ENCODE results near the gene CRYGN. TPM values are rescaled to one million over a fixed set of nuclear protein-coding genes. Genes with fewer than 3 reads are reported as not detected.

The CRYGN gene
- total RNA-seq, 1 donor from 2014 or later, result not detected

DNA sequence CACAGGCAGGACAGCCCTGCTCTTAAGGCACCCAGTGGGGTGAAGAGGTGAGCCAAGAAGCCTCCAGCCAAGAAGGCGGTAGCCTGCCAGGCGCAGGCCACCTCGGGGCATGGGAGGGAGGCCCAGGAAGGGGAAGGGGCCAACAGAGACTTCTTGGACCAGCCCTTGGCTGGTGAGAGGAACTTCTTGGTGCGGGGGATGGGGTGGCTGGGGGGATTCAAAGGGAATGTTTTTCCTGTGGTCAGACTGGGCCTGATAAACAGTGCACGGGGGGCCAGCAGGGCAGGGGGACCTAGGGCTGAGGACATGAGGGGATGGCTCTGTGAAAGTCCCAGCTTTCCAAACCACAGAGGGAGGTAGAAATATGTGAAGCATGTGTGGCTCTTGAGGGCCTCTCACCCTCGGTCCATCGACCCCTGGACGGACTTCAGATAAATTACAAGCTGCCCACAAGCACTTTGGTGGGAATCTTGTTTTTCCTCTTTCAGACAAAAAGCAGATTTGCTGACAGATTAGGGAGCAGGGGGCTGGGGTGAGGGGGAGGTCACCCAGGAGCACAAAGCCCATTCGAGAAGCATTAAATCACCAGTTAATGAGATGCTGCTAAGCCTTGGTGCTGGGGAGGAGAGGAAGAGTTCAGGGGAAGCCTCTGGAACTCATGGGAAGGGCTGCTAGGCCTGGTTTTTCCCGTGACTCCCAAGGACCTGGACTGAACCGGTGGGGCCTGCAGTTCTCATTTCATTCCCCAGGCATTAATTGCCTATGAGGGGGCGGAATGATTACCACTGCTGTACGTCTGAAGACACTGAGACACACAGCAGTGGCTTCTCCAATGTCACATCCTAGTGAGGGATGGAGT is 11.3 kb downstream of the CRYGN start:
- DNase-seq (ENCODE audit: extremely low read depth, low read depth, low spot score), result no peak

DNA sequence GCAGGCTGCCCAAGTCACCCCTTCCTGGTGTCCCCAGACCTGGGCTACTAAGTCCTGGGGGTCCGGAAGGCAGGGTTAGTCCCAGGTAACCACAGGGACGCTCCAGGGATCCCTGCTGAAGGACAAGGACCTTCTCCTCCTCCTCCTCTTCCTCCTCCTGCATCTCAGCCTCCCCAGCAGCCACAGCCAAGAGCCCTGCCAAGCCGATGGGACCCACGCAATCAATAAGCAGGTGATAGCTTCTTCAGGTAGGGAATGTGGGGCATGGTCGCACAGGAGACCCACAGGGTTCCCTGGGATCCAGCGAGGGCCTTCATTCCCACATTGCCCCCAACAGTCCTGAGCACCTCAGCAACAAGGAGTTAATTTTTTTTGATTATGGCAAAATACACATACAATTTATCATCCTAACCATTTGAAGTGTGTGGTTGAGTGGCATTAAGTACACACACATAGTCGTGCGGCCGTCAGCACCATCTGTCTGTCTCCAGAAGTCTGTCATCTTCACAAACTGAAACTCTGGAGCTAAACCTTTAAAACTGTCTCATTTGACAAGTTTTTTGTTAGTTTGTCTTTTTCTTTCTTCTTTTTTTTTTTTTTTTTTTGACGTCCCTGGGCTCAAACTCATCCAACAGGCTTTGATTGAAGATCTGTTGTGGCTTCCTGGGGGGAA is 12.1 kb downstream of the CRYGN start:
- no peak for DNase-seq (ENCODE audit: extremely low read depth, low read depth, low spot score)

DNA sequence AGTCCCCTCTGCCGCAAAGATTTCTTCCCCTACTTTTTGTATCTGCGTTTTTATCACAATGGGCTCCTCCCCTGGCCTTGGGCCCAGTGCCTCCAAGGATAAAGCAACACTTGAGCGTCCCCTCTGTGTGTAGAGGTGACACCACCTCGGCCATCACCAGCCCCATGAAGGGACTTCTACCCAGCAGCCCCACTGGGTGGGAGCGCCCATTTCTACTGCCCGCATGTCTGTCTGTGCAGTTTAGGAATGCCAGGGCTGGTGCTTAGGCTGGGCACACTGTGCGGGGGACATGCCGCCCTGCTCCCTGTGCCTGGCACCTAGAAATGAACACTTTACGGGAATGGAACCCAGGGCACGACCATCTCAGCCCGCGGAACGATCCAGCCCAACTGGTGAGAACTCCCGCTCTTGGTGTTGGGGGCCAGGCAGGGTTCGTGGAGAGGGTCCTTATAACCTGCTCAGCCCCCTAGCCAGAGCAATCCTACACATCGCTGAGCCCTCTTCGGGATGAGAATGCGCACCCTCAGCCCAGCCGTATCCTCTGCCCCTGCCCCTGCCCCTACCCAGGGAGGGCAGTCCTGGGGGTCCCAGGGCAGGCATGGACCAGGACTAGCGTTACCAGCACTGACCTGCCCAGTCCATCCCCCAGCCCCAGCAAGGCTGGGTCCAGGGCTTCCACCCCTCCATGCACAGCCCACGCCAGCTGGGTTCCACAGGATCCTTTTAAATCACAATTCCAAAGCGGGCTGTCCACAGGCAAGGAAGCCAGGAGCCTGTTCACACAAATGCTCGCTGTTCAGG is 12.8 kb downstream of the CRYGN start:
- DNase-seq (ENCODE audit: extremely low read depth, low read depth, low spot score), result no peak

- peak; percentile 18 for DNase-seq (ENCODE audit: extremely low read depth, low read depth, low spot score)
Measured at GRCh38 chr7:151426441-151426903, 13.5 kb downstream of the CRYGN start.

GRCh38 chr7:151425670-151426440 is 14.1 kb downstream of the CRYGN start:
- no peak for DNase-seq (ENCODE audit: extremely low read depth, low read depth, low spot score)

DNA sequence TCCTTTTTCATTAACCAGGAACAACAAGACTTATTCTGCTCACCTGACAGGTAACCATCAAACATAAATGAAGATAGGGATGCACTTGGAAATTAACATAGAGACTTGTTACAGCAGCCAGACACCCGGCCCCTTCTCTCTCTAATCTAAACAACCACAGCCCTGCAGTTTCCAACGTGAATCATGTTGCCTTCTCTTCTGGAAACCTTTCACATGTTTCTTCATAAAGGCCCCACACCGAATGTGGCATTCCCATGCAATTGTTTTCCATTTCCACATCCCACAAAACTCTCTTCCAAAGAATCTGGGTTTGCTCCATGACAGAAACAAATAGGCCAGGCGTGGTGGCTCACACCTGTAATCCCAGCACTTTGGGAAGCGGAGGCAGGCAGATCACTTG is 15.1 kb downstream of the CRYGN start:
- DNase-seq (ENCODE audit: extremely low read depth, low read depth, low spot score), result no peak

GRCh38 chr7:151423936-151424335 is 16.0 kb downstream of the CRYGN start:
- no peak for DNase-seq (ENCODE audit: extremely low read depth, low read depth, low spot score)

- no peak for DNase-seq (ENCODE audit: extremely low read depth, low read depth, low spot score)
Measured at GRCh38 chr7:151423226-151423625, 16.7 kb downstream of the CRYGN start.

DNA sequence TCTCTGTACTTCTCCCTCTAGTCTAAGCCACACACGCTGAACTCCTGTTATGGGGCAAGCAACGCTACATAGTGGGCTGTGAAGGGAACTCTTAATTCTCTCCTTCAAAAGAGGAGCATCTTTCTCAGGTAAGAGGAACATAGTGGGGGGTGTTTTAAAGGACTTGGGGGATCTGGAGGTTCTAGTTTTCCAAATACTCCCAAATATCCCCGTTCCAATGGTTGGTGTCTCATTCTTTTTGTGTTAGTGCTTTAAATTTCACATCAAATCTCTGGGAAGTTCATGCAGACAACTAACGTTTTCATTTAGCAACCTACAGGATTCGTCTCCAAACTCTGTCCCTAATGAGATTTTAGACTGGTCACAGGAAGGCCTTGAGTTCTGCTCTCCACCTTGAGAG is 17.7 kb downstream of the CRYGN start:
- DNase-seq (ENCODE audit: extremely low read depth, low read depth, low spot score), result no peak

GRCh38 chr7:151420144-151420543 is 19.8 kb downstream of the CRYGN start:
- no peak for DNase-seq (ENCODE audit: extremely low read depth, low read depth, low spot score)

DNA sequence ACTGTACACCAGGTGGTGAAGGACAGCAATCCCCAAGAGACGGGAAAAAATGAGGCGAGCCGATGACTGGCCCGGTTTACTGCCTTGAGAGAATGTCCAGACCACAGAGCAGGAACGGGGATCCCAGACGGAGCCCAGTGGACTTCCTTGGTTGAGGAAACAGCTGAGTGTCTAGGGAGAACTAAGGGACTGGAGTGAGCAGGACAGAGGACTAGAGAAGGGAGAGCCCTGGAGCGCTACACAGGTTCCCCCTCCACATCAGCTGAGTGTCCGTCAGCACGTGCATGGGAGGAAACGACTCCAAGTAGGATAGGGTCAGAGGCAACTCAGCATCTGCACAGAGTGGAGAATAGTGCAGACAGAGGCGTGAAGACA is 23.0 kb downstream of the CRYGN start:
- no peak for DNase-seq (ENCODE audit: extremely low read depth, low read depth, low spot score)

DNA sequence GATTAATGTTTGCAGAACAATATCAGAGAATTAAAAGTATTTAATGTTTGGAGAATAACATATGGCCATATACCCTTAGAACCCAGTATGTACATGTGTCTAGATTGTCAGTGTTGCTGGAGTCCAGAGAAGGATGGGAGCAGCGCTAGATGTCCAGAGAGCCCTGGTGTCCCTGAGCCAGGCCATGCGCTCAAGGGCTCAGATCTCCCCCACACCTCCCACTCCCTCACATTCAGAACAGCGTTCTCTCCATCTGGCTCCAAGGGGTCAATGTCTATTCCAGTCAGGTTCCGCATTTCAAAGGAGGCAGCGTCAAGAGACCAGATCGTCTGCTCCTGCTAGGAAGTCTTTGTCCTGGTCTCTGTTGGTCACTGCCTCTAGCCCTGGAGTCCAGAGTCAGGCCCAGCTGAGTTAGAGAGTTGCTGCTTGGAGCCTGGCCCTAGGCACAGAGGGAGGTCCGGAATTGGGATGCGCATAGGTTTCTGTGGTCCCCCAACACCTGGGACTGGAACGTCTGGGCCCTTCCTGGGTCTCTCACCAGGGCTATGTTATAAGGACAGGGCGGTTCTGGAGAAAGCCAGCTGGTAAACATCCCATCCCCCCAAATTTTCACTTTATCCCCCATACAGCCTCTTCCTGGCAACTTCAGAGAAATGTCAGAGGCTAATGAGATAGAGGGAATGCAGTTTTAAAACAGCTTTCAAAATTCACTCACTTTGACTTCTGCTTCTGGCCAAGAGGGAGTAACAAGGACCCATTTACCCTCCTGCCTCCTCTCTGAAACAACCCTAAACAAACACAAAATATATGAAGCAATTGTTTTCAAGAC is 23.6 kb downstream of the CRYGN start:
- no peak for DNase-seq (ENCODE audit: extremely low read depth, low read depth, low spot score)

GRCh38 chr7:151415375-151416105 is 24.4 kb downstream of the CRYGN start:
- no peak for DNase-seq (ENCODE audit: extremely low read depth, low read depth, low spot score)

DNA sequence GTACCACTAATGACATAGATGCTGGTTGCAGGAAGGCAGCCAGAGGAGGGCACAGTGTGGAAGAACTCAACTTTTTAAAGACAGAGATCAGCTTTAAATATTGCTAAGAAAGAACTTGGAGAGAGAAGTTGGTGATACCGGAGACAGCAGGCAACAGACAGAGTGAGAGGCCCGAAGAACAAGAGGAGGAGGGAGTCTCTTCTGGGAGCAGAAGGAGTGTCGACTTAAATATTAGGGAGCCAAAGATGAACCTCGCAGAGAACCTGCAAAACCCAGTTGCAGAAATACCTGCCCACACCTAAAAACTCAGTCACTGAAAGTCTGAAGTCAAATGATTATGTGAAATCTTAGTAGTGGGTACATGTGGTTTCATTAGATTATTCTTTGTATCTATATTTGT is 26.7 kb downstream of the CRYGN start:
- no peak for DNase-seq (ENCODE audit: extremely low read depth, low read depth, low spot score)

DNA sequence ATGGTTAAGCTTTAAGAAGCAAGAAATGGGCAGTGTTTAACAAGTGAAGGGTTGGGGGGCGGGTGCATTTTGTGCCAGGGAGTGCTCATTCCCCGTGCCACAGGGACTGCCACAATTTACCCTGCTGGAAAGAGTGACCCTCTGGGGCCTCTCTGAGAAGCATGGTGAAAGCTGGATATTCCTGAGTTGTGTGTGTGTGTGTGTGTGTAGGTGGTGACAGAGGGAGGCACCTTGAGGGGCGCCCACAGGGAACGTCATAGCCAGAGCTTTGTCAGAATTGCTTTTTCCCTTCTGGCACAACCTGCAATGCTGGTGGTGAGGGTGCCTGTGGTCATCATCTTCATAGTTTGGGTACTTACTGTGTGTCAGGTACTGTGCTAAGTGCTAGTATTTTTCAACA is 27.6 kb downstream of the CRYGN start:
- DNase-seq (ENCODE audit: extremely low read depth, low read depth, low spot score), result no peak

DNA sequence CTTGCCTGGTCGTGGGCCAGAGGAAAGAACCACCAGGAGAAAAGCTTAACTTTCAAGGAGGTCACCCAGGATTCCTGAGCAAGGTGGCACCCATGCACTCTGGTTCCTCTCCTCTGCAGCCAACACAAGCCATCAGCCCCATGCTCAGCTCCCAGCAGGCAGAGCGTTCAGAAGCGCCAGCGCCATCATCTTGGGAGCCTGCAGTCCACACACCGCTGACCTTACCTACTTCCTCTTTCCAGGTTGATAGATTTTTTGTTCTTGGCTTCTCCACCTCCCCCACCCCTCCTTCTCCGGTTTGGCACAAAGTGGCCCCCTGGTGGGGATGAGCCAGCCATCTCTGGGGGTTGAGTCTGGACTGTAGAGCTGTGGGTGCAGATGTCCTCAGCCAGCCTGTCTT is 28.4 kb downstream of the CRYGN start:
- no peak for DNase-seq (ENCODE audit: extremely low read depth, low read depth, low spot score)

DNA sequence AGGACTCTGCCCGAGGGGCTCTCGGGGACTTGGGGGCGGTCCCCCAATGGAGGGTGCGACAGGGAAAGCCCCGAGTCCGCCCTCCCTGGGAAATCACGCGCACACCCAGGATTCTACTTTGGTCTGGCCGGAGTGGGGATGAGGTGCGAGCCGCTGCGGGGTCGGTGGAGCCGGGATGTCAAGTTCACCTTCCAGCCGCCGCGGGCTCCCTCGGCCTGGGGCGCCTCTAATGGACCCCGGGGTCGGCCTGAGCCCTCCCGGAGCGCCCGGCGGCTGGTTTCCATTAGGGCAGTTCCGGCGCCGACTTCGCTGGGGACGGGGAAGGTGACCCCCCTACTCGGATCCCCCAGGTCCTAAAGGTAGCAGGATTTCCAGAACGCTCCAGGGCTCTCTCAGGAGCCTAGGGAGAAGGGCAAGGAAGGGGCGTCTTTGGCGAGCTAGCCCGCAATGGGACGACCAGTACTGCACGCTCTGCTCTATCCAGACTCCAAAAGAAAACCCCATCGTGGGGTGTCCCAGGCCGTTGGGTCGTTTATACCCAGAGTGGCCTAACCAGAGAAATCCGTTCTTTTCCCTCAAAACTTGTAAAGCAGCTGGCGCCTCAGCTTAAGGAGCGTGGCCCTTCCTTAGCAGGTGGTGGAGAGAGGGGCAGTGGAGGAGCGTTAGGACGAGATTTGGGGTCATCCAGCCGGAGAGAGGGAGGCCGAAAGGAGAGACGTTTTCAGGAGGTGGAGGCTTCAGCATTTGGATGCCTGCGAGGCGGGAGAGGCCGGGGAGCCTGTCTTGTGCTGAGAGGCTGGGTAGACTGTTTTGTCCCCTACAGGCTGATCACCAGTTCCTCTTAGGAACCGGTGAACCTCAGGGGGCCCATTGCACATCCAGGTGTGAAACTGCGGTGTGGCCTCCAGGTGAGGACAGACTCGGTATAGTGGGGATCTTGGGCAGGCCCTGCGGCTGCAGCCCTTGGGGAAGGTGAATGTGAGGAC is 29.2 kb downstream of the CRYGN start:
- no peak for DNase-seq (ENCODE audit: extremely low read depth, low read depth, low spot score)
